Central memory CD4-positive, alpha-beta T cell (primary cell): ENCODE measurements around the gene STOM.
"Not testable (repeated sequence)": the region's sequence is repeated elsewhere in the genome, so short reads cannot be mapped to it uniquely, and the experiment has no call there.

Experiments used
- DNase-seq: peaks from one replicate; pipeline ENCODE4 v3.0.0; 2022

The STOM gene

GRCh38 chr9:121298689-121299466 lies 71.2 kb downstream of the STOM start:
- DNase-seq, result no peak

GRCh38 chr9:121298016-121298538 lies 72.0 kb downstream of the STOM start:
- DNase-seq, result no peak

- DNase-seq, result no peak
Observed at GRCh38 chr9:121297389-121297788, 72.7 kb downstream of the STOM start.

- no peak for DNase-seq
Observed at GRCh38 chr9:121296213-121297127, 73.6 kb downstream of the STOM start.

- DNase-seq, result no peak
Observed at GRCh38 chr9:121295662-121296191, 74.3 kb downstream of the STOM start.

- DNase-seq, result no peak
Observed at GRCh38 chr9:121294866-121295661, 75.0 kb downstream of the STOM start.

- DNase-seq, result no peak
Observed at GRCh38 chr9:121294151-121294743, 75.8 kb downstream of the STOM start.

- DNase-seq, result no peak
Observed at GRCh38 chr9:121292801-121293241, 77.2 kb downstream of the STOM start.

GRCh38 chr9:121292051-121292450 lies 78.0 kb downstream of the STOM start:
- no peak for DNase-seq

- not testable (repeated sequence) for DNase-seq
Observed at GRCh38 chr9:121291536-121291935, 78.5 kb downstream of the STOM start.

GRCh38 chr9:121289772-121290370 lies 80.2 kb downstream of the STOM start:
- no peak for DNase-seq

- no peak for DNase-seq
Observed at GRCh38 chr9:121289026-121289771, 80.9 kb downstream of the STOM start.
